Stimulated activated CD8-positive, alpha-beta memory T cell treated with anti-CD3 and anti-CD28 coated beads, Interleukin-15, amount 100 ng/mL, for 24 hours (primary cell): ENCODE data around the gene BOD1L1.
"Not testable (repeated sequence)": the region's sequence is repeated elsewhere in the genome, so short reads cannot be mapped to it uniquely, and the experiment has no call there.

Experiments
- DNase-seq: peaks from one replicate; pipeline ENCODE4 v3.0.0-alpha.2; 2020; ENCODE audit warnings: low read depth

The BOD1L1 gene

DNA sequence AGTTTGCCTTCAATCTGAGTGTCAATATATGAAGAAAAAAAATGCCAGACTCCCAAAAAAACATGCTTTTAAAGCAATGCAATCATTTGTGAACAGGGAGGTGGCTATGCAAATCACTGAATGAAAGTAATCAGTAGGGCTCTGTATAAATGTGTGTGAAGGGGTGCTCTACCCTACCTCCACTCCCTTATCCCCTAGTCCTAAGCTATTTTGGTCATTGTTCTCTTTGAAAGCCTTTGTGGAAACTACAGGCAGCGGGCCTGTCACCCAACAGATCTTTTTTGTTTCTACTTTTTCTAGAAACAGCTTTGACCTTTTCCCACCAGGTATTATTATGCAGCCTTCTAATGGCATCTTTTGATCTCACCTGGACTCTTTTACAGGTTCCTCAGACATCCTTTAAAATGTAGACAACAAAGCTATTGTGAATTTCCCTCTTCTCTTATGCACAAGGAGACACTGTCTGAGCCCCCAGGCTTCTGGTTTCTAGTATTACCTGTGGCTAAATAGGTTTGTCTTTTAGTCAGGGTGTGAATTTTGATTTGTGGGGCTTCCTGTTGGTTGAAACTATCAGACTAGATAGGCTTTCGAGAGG, 9.2 kb downstream of the BOD1L1 start:
- DNase-seq = no peak

DNA sequence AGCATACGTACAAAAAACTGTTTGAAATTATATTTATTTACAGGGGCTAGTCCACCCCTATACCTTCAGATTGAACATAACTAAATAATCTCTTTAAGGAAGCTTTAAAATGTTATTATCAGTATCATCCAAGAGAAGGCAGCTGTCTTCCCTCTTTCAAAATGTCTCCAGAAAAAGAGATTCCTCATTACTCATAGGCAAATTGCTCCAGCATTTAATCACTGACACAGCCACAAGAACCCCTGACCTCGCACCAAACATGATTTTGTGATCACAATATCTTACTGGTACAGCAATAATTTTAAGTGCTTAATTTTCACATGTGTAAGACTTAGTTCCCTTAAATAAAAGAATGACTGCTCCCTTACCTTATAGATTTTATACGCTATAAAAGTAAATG, 9.7 kb downstream of the BOD1L1 start:
- DNase-seq = no peak

DNA sequence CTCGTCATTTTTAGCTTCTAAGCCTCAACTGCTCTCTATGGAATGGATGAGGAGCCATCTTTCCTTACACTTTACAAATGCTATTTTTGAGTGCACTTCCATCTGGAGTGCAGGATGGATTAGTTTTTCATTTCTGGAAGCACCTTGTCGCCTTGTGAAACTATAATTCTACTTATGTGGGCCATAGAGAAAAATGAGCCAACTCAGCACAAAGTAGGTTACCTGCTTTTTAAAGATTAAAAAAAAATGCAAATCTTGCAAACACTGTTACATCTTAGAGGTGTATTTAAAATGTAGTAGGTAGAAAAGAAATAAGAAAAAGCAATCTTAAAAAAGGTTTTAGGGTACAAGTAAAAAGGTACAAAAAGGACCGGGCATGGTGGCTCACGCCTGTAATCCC, 10.9 kb downstream of the BOD1L1 start:
- DNase-seq = no peak

DNA sequence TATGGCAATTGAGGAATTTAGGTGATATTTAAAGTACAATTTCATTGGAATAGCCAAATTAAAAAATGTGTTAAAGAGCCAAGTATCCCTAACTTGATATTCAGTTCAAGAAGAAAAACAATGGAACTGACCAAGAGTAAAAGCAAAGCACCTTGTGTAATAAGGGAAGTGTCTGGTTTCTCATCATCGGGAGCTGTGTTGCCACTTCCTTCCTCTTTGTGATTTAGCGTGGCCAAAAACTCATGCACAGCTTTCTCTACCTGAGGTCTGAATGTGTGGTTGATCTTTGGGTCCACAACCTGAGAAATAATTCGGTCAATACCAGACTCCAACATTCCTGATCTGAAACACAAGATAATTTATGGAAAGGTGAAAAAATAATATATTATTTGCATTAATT, 12.4 kb downstream of the BOD1L1 start:
- no peak for DNase-seq

DNA sequence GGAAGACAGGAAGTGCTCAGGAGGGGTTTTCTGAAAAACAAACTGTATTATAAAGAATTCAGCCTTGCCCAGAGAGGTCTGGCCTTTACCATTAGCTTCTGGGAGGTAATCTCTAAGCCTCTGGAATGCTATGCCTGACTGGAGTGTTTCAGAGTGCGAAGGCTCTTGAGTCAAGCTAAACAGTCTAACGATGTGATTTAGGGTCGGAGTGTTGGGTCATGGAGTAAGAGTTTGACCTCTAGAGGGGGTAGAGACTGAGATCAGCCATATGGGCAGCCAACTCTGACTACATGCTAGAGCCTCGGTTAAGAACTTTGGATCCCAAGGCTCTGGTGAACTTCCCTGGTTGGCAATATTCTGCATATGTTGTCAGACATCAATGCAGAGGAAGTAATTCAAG, 15.0 kb downstream of the BOD1L1 start:
- DNase-seq = no peak

DNA sequence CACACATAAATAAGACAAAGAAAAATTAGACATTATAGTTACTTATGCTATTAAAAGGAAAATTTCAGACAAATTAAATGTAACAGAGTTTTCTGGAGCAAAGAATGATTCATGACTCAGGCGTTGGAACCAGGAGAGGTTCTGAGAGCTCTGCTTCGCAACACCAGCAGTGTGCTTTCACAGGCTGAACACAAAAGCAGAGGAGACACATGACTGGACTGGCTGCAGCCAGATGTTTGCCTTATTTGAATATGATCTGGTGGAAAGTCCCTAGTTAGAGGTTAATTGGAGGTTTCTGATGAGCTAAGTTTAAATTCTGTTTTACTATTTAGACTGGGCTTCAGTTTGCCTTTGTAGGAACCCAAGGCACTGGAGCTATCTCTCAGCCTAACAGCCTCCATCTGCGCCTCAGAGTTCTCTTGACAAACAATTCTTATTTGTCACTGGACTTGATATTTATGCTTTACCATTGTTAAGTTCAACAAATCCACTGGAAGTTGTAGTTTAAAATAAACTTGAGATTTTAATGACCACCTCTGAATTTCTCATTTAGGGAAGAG, 16.2 kb downstream of the BOD1L1 start:
- no peak for DNase-seq

DNA sequence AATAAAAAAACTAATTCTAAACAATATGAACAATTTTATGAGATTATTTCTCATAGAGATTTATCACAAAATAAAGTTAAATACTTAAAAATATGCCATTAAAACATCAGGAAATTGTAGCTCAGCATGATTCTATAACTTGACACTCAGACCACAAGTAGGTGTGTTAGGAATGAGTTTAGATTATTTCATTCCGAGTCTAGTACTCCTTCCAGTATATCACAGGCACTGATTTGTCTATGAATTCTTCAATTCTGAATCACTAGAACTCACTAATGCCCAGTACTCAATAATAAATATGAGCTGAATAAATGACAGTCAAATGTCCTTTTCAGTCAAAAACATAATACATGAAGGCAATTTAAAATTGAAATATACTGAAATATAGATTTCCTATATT, 22.2 kb downstream of the BOD1L1 start:
- DNase-seq = no peak

DNA sequence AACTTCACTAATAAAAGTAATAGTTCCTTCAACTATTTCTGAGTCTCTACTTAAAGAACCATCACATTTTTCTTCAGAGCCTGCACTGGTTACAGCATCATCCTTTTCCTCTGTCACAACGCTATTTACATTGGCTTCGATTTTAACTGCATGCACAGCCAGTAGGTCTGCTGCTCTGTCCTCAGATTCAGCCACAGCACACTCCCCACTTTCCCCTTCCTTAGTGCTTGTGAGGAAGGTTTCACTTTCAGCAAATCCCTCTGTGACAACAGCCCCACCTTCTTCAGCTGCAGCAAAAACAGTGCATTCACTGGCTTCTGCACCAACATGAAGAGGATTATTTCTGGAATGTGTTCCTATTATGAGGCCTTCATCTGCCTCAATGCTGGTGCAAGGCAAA, 25.7 kb downstream of the BOD1L1 start:
- no peak for DNase-seq

DNA sequence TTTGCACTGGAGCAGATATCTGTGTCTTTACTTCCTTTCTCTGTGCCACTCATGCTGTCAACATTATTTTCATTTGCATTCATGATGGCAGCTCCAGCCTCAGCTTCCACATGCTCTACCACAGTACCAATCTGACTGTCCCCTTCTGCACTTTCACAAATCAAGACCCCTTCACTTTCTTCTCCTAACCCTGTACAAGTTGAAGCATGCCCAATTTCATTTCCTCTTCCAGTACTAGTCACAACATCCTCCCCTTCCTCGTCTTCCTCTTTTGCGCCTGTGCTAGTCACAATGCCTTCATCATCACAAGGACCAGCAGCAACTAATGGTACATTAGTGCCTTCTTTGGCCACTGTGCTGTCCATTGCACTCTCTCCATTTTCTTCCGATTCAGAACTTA, 26.5 kb downstream of the BOD1L1 start:
- DNase-seq = no peak

DNA sequence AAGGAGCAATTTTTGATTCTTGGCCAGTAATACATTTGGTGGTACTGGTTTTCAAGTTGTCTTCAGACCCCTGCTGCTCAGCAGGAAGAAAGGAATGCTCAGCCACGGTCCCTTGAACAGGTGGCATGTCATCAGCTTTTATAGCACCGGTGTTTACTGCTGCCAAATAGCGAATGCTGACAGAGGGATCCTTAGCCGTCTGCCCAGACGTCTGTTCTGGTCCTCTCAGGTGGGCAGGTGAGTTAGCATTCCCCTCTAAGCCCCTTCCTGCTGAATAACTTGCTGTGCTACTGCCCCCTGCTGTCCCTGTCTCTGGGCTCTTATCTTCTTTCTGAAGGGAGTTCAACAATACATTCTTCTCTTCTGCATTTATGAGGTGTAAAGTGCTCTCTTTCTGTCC, 28.4 kb downstream of the BOD1L1 start:
- DNase-seq = no peak

DNA sequence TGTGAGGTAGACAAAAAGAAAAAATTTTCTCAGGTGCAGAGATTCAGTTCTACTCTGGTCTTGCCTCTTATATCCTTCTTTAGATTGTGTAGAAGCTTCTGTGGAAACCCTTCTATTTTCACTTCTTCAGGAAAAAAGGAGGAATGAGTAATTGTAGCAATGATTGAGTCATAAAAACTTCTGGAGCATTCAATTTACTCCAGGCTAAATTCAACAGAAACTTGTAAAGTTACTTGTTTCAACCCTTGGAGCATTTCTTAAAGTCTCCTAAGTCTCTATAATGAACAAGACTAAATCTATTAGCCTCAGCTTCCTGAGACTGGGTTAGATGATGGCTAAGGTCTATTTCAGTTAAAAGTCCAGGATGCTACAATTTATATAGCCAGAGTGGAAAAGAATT, 29.9 kb downstream of the BOD1L1 start:
- DNase-seq = no peak

DNA sequence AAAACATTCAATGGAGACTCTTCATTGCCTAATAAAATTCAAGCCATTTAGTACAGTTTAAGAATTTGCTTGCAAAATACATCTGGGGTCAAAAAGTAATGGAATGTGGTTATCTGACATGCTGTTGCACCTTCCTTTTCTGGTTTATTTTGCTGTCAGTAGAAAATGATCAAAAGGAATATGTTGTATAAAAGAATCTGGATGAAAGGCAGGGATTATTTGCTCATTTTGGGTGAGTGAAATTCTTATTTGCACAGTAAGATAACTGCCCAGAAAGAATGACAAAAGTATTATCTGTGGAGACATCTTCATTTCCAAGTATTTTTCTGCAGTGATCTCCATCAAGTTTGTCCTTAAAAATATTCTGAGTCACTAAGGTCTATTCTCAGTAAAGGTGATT, 30.4 kb downstream of the BOD1L1 start:
- no peak for DNase-seq

DNA sequence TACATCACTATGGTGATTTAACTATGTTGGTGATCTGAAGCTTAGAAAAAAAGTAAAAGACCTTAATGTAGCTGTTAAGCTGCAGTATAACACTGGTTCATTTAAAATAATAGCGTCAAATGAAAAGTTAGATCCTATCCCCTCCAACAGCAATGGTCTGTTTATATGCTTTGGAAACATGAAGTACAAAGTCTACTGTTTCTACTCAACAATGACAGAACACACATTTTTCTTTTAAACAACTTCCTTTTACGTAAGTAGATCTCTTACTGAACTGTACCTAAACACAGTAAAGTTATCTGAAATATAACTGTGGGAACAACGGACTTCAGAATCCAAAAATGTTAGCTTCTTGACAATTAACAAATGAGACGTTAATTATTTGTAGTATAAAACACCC, 35.3 kb downstream of the BOD1L1 start:
- no peak for DNase-seq

DNA sequence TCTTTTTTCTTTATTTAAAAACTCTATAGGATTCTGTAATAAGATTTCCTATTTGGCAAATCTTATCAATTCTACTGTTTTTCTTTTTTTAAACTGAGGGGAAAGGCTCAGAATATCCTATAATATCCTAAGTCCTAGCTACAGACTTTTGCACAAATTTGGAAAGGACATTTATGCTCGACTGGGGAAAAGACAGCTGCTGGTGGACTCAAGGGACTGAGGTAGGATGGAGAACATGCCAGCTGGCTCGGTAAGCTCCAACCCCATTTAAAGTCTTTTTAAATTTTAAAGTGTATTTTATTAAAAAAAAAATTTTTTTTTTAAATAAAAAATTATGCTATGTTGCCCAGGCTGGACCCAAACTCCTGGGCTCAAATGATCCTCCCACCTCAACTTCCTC, 36.8 kb downstream of the BOD1L1 start:
- DNase-seq = no peak

DNA sequence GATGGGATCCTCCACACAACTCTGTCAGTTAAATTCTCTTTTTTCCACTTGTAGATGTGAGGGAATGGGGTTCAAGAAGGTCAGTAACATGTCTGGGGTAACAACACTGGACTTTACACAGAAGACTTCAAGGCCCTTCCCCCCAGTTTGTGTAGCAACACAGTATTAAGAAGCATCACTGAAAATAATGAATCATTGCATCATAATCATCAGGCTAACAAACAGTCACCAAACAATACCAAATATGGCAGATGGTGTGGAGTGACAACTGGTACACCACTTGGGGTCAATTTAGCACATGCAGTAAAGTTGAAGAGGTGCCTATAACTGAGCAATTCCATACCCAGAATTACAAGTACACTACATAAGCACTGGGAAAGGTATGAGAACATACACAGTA, 38.6 kb downstream of the BOD1L1 start:
- no peak for DNase-seq

DNA sequence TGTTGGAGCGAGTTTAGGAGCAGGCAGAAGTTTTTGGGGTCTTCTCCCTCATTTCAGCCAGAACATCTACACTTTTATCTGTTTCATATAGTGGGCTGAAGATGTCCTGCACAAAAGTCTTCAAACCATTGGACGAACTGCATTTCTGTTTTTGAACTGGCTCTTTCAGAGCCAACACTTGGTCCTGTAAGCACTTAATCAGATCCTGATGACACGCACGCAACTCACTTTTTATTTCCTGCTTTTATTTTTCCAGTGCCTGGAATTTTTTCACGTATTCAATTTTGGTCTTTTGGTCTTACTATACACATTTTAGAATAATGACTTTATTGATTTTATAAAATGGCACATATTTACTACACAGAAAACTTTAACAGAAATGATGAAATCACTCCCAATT, 43.0 kb downstream of the BOD1L1 start:
- DNase-seq = no peak

DNA sequence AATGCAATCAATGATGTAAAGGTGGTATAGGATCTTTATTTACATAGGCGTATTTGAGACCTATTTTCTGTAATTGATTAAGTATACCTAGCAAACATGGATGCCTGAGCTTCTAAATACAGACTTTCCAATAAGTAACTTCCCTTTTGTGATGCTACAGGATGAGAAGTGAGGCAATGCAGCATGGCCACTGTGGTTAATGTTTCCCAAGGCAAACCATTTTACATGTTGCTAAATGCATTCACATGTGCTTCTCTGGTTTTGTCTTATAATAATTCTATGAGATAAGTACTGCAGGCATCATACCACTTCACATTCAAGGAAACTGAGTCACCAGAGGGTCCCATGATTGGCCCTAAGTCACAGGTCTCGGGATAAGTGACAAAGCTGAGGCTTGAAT, 47.5 kb downstream of the BOD1L1 start:
- DNase-seq = no peak

DNA sequence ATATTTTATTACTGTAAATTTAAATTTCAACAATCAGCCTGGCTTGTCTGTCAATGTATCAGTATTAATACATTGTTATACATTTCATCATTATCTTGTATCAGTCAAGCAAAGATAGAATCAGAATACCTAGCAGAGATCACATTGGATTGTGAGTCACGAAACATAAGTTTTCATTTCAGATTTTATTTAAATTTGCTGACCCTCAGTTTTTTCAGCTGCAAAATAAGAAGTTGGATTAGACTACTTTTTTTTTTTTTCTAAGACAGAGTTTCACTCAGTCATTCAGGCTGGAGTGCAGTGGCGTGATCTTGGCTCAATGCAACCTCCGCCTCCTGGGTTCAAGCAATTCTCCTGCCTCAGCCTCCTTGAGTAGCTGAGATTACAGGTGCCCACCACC, 49.9 kb downstream of the BOD1L1 start:
- no peak for DNase-seq

DNA sequence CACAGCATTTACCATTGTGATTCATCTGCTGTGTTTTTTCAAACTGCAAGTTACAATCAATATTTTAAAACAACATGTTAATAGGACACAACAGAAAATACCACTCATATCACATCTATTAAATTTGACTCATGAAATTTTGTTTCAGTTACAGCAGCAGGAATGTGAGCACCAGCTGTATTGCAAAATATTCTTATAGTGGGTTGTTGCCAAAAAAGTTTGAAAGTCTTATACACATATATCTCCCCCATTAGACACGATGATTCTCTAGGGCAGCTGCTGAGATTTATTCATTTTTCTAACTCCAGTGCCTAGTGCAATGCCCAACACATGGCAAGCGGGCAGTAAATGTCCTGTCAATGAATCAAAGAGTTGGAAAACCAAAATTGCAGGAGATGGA, 56.6 kb downstream of the BOD1L1 start:
- DNase-seq = no peak

DNA sequence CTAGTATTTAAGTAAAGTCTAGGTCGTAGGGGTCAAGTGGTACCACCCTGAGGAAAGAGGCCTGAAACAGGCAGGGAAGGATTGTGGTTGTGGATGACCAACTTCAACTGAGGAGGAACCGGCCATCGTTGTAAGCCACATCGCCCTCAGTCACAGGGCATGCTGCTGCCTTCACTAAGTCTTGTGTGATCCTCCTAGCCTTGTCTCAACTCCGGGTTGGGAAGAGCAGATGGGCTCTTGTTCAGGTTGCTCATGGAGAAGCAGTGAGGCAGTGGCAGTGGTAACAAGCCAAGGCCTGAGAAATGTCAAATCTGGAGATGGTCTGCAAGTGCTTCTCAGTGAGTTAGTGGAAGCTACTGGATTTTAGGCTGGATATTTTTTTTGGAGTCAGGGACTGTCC, 60.4 kb downstream of the BOD1L1 start:
- no peak for DNase-seq

DNA sequence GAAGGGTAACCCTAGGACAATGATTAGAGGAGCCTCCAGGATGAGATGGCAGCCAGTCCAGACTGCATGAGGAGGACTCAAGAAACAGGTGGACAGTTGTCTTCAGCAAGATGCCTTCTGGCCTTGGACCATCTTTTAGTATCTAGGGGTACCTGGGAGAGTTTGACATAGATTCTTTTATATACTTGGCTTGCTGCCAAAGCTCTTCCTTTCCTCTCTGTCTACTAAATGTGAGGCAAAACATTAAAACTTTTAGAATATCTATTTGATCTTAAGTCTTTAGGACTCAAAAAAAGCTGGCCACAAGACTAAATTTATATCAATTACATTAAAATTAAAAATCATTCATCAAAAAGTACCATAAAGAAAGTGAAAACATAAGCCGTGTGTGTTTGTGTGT, 64.6 kb downstream of the BOD1L1 start:
- DNase-seq = no peak

DNA sequence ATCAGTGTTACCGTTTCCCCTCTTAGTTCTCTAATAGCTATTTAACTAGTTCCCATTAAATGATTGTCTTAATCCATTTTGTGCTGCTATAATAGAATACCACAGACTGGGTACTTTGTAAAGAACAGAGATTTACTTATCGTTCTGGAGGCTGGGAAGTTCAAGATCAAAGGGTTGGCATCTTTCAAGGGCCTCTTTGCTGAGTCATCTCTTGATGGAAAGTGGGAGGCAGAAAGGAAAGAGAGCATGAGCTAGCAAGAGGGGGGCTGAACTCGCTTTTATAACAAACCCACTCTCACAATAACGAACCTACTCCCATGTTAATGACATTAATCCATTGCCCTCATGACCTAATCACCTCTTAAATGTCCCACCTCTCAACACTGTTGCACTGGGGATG, 65.9 kb downstream of the BOD1L1 start:
- DNase-seq = no peak

DNA sequence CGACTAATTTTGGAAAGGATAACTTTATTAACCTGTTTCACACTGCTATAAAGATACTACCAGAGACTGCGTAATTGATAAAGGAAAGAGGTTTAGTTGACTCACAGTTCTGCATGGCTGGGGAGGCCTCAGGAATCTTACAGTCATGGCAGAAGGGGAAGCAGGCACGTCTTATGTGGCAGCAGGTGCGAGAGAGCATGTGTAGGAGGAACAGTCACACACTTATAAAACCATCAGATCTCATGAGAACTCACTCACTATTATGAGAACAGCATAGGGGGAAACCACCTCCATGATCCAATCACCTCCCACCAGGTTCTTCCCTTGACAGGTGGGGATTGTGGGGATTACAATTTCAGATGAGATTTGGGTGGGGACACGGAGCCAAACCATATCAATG, 67.4 kb downstream of the BOD1L1 start:
- DNase-seq = not testable (repeated sequence)

DNA sequence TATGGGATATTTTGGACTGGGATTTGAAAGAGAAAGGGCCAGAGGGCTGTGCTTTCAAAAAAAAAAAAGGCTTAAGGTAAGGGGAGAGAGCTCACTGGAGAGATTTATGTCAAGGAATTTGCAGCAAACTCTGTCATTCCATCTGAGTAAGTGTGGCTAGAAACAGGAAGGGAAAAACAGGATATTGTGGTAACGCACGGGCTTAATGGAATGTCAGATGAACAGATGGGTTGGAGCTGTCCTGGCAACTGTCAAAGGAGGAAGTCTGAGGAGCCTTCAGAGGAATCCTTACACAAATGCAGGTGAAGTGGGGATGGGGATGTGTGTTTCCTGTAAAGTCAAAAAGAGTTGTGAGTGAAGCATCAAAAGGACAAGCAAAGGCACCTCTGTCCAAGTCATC, 68.1 kb downstream of the BOD1L1 start:
- DNase-seq = no peak

DNA sequence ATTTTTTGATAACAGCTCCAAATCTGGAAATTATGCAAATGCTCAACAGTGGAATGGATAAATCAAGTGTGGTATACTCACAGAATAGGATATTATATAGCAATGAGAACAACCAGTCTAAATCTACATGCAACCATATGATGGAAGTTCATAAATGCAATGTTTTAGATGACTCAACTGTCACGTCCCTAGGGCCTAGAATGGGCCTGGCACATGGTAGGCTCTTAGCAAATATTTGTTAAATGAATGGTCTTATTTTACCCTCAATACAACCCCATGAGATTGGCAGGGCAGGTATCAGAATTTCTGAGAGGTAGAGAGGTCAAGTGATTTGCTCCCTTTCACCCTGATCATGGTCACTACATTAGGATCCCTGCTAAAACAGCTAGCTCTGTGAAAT, 68.6 kb downstream of the BOD1L1 start:
- DNase-seq = no peak
